B cell (primary cell): Measurements from ENCODE around the gene CENPB. TPM values are rescaled to one million over a fixed set of nuclear protein-coding genes. Genes with fewer than 3 reads are reported as not detected.

Experiments
- ATAC-seq: fragments of 200-7000 bp; cut with Tn5 transposase; one replicate; pipeline ENCODE4 v1.10.0; 2021; ENCODE audit warnings: low read depth, mild to moderate bottlenecking, moderate number of reproducible peaks, moderate library complexity
- CTCF ChIA-PET: fragments of 350-600 bp; sonication (Branson Sonifier 250); formaldehyde crosslinking; loops from one replicate; lab custom pipeline; 2021; ENCODE audit warnings: antibody characterized with exemption, inconsistent platforms; lab: Charles Lee
- POLR2A ChIA-PET: fragments of 350-600 bp; sonication (Branson Sonifier 250); formaldehyde crosslinking; loops from one replicate; lab custom pipeline; 2021; ENCODE audit warnings: antibody characterized with exemption; lab: Charles Lee
- DNase-seq: peaks from one replicate; pipeline ENCODE4 v3.0.0; 2013
- H2AFZ ChIP-seq: 2 replicates; pipeline ENCODE4 v1.6.1; 2012; ENCODE audit warnings: mild to moderate bottlenecking, low read depth, low read length; ENCODE audit not compliant: insufficient read depth, poor library complexity, severe bottlenecking
- H3K27ac ChIP-seq, 2 donors: 1 replicate in 1 of 2; 2 replicates in 1 of 2; pipeline ENCODE4 v1.5.1; 2012 to 2013; ENCODE audit warnings: low read length in 2 of 2, mild to moderate bottlenecking in 2 of 2, moderate library complexity in 1 of 2
- H3K27me3 ChIP-seq, 4 experiments: fragments of 200-600 bp in 1 of 4; sonication (generic) in 1 of 4; replicated peaks in 1 of 4; 1 replicate in 2 of 4; 2 replicates in 2 of 4; pipeline versions ENCODE4 v1.6.1 to v1.7.0; 2013 to 2016; ENCODE audit warnings: low read length in 3 of 4, mild to moderate bottlenecking in 2 of 4, mixed read lengths in 1 of 4, moderate library complexity in 1 of 4; ENCODE audit not compliant: insufficient read depth in 4 of 4, control insufficient read depth in 3 of 4; ENCODE audit errors: control extremely low read depth in 1 of 4
- H3K36me3 ChIP-seq, 2 experiments: replicated peaks in 1 of 2; 1 replicate in 1 of 2; 2 replicates in 1 of 2; pipeline versions ENCODE4 v1.6.1 to v1.7.1; 2013; ENCODE audit warnings: low read length in 1 of 2; ENCODE audit not compliant: insufficient read depth in 2 of 2, control insufficient read depth in 1 of 2; ENCODE audit errors: control extremely low read depth in 1 of 2, extremely low read depth in 1 of 2
- H3K4me1 ChIP-seq, 2 donors: fragments of 200-600 bp in 1 of 2; sonication (generic) in 1 of 2; 1 replicate in 1 of 2; 2 replicates in 1 of 2; pipeline versions ENCODE4 v1.5.1 to v1.6.1; 2013 to 2017; ENCODE audit warnings: low read length in 2 of 2; ENCODE audit not compliant: control insufficient read depth in 2 of 2, insufficient read depth in 2 of 2
- H3K4me2 ChIP-seq: replicated peaks from 2 replicates; pipeline ENCODE3; 2012; ENCODE audit warnings: mild to moderate bottlenecking, low read depth, low read length; ENCODE audit not compliant: poor library complexity, severe bottlenecking
- H3K4me3 ChIP-seq, 5 experiments: fragments of 200-600 bp in 1 of 5; sonication (generic) in 1 of 5; 1 replicate in 3 of 5; 2 replicates in 2 of 5; pipeline versions ENCODE4 v1.5.1 to v1.7.0; 2011 to 2016; ENCODE audit warnings: low read length in 4 of 5, mild to moderate bottlenecking in 4 of 5, low read depth in 2 of 5, control low read depth in 1 of 5, moderate library complexity in 1 of 5; ENCODE audit not compliant: insufficient read depth in 1 of 5; ENCODE audit errors: control extremely low read depth in 1 of 5, extremely low read depth in 1 of 5
- H3K79me2 ChIP-seq: fragments of 200-600 bp; sonication (generic); one replicate; pipeline ENCODE4 v1.6.0; 2016; ENCODE audit warnings: low read length; ENCODE audit not compliant: control insufficient read depth, insufficient read depth
- H3K9ac ChIP-seq: fragments of 200-600 bp; sonication (generic); 2 replicates; pipeline ENCODE4 v1.6.1; 2017; ENCODE audit warnings: mild to moderate bottlenecking, low read length, moderate library complexity
- H3K9me3 ChIP-seq, 3 donors: one replicate each; pipeline versions ENCODE4 v1.6.1 to v1.7.1; 2013; ENCODE audit warnings: low read length in 2 of 3; ENCODE audit not compliant: control insufficient read depth in 2 of 3, insufficient read depth in 1 of 3; ENCODE audit errors: control extremely low read depth in 1 of 3
- H4K20me1 ChIP-seq: 2 replicates; pipeline ENCODE4 v1.6.0; 2012; ENCODE audit warnings: mild to moderate bottlenecking, low read length; ENCODE audit not compliant: insufficient read depth, control insufficient read depth, poor library complexity, severe bottlenecking
- H3K27ac Mint-ChIP-seq: one replicate; pipeline ENCODE4 v1.8.0; 2021; ENCODE audit warnings: mixed read lengths
- H3K27me3 Mint-ChIP-seq: one replicate; pipeline ENCODE4 v1.8.0; 2021; ENCODE audit warnings: mixed read lengths
- H3K4me1 Mint-ChIP-seq: one replicate; pipeline ENCODE4 v1.8.0; 2021; ENCODE audit warnings: mixed read lengths
- H3K4me3 Mint-ChIP-seq: one replicate; pipeline ENCODE4 v1.8.0; 2021; ENCODE audit warnings: mixed read lengths
- H3K9me3 Mint-ChIP-seq: one replicate; pipeline ENCODE4 v1.8.0; 2022; ENCODE audit warnings: mixed read lengths; ENCODE audit not compliant: insufficient read depth
- CTCF ChIP-seq: fragments of 200-600 bp; IDR thresholded peaks from one replicate; pipeline ENCODE4 v1.8.0; 2022; ENCODE audit warnings: antibody characterized with exemption, mild to moderate bottlenecking
- EZH2 ChIP-seq: IDR thresholded peaks from 2 replicates; pipeline ENCODE4 v1.6.1; 2012; ENCODE audit warnings: borderline replicate concordance, low read depth, mild to moderate bottlenecking, moderate library complexity, low read length; ENCODE audit not compliant: insufficient read depth, poor library complexity, severe bottlenecking
- WGBS: methylation state at CpG from one replicate; pipeline ENCODE4 v1.1.5; 2013; ENCODE audit warnings: missing lambda C conversion rate; ENCODE audit not compliant: insufficient coverage; 5-methylcytosine and 5-hydroxymethylcytosine counted together
- intact Hi-C: fragments of 100-400 bp; cut with micrococcal nuclease; formaldehyde crosslinking; loops from one replicate; pipeline ENCODE4 v1.10.0; 2022
- polyA plus RNA-seq: library from polyadenylated mRNA; depleted of rRNA; stranded (reverse); fragments of >200 nt; gene quantifications from 2 replicates; pipeline ENCODE4 v1.2.3, GENCODE V29; 2012
- total RNA-seq, 2 donors: library from RNA; stranded (reverse); fragments of 120-200 nt in 1 of 2; gene quantifications; 1 replicate in 1 of 2; 2 replicates in 1 of 2; pipeline versions ENCODE4 v1.2.3 to v1.2.4, GENCODE V29; 2013 to 2022

Gene CENPB
- total and polyA plus RNA-seq, 2 donors (not counting 1 experiment from before 2014, with no cell fraction given): 13.3 to 46.4 TPM

GRCh38 chr20:3744806-3745685 is 41.5 kb downstream of the CENPB start:
- Histone ChIP-seq H3K4me2 (peak overlapping the region; percentile 63), H2AFZ (peak overlapping the region; percentile 66), H3K9ac (no peak overlapping the region), H3K27me3 (peaks cover 0 to 26% (median 2%) of the 10 kb centered on the region in 4 experiments), H3K79me2 (no peaks in the 10 kb centered on the region), H3K4me1 (peaks cover 0 to 13% of the 10 kb centered on the region in 2 donors), H3K36me3 (no peaks in the 10 kb centered on the region), H3K27ac (no peak overlapping the region), H3K4me3 (peak overlapping the region in 2 of 5 experiments; percentile 9 to 18), H3K9me3 (peaks cover 0 to 10% (median 0%) of the 10 kb centered on the region in 3 donors), H4K20me1 (no peaks in the 10 kb centered on the region)
- Mint-ChIP-seq H3K9me3 (no peaks in the 10 kb centered on the region), H3K27ac (no peak overlapping the region), H3K4me1 (peaks cover 4% of the 10 kb centered on the region), H3K27me3 (peaks cover 26% of the 10 kb centered on the region), H3K4me3 (peak overlapping the region; percentile 30)
- DNase-seq: peak; percentile 65
- peak; percentile 75 for ATAC-seq
- CTCF ChIA-PET: interaction anchor here (1.0 kb wide), 1 partner anchor 23 kb away, joined by 3 read pairs; the partner anchor contains the start of gene ADISSP
- WGBS: 48% methylated on average over 43 of the region's 45 CpGs
- POLR2A ChIA-PET: no interaction called here
- TF ChIP-seq CTCF (no peak), EZH2 (no peak)
- intact Hi-C loops: loop anchor here (2.0 kb wide), 1 partner anchor 24 kb away; no protein-coding TSS in a partner anchor

- peaks cover 29% of the 10 kb centered on the region for H3K27me3 Mint-ChIP-seq
- no peak overlapping the region for H3K4me2 ChIP-seq
Observed at GRCh38 chr20:3744037-3744436, 42.5 kb downstream of the CENPB start.

More at GRCh38 chr20:3744037-3744436, 42.5 kb downstream of the CENPB start:
- H2AFZ ChIP-seq: no peak overlapping the region
- CTCF ChIA-PET: no interaction called here
- no peaks in the 10 kb centered on the region for H3K36me3 ChIP-seq
- H3K9ac ChIP-seq: no peak overlapping the region
- no peak overlapping the region for H3K27ac ChIP-seq
- no peak overlapping the region for H3K27ac Mint-ChIP-seq
- H3K79me2 ChIP-seq: no peaks in the 10 kb centered on the region
- POLR2A ChIA-PET: no interaction called here
- H3K4me3 ChIP-seq: no peak overlapping the region
- H3K4me1 Mint-ChIP-seq: peaks cover 4% of the 10 kb centered on the region
- no peak for TF ChIP-seq CTCF
- TF ChIP-seq EZH2: no peak
- 100% methylated on average over 1 of the region's 1 CpG for WGBS
- no peaks in the 10 kb centered on the region for H4K20me1 ChIP-seq
- DNase-seq: no peak
- no peaks in the 10 kb centered on the region for H3K9me3 Mint-ChIP-seq
- no peak overlapping the region for H3K4me3 Mint-ChIP-seq
- peaks cover 0 to 10% (median 0%) of the 10 kb centered on the region in 3 donors for H3K9me3 ChIP-seq
- ATAC-seq: no peak
- intact Hi-C loops: loop anchor here (2.0 kb wide), 1 partner anchor 25 kb away; no protein-coding TSS in a partner anchor
- peaks cover 0 to 26% (median 2%) of the 10 kb centered on the region in 4 experiments for H3K27me3 ChIP-seq
- H3K4me1 ChIP-seq: peaks cover 0 to 8% of the 10 kb centered on the region in 2 donors
